ENCODE measurements around the gene TRMT61A. TPM values are rescaled to one million over a fixed set of nuclear protein-coding genes. Genes with fewer than 3 reads are reported as not detected.

TRMT61A gene
- total RNA-seq, 2 donors from 2014 or later = 4.4 to 7.4 TPM

DNA sequence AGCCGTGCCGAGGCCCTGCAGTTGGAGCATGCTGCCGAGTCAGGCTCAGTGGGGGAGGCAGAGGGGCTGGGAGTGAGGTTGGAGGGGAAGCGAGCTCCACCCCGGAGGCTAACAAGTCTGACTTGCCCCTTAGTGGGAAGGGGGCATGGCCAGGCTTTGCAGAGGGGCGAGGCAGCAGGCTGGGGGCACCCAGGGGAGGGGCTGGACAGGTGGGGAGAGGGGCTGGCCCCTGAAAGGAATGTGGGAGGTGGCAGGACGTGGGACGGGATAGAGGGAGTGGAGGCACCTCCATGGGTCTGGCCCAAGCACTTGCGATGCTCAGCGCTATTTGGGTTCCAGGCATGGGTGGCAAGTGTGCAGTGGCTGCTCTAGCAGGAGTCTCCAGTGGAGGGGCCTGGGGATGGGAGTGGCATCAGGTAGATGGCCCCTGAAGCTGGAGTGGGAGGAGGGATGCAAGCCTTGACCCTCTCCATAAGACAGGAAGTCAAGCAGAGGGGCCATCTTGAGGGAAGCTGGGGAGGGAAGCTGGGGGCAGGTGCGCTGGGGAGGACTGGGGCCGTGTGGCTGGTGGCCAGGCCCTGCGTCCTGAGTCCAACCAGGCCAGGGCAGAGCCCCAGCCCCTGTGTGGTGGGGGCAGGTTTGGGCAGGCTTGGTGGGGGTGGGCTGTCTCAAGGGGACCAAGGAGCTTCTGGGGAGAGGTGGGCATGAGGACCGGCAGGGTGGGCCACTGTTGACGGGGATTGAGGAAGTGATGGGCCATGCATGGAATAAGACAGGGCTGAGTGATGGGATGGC is 2.6 kb downstream of the TRMT61A start:
- Histone ChIP-seq H3K36me3 (peaks cover 7% of the 10 kb centered on the region), H3K9me3 (no peaks in the 10 kb centered on the region), H3K4me1 (peaks cover 0 to 43% of the 10 kb centered on the region in 2 donors), H3K4me3 (no peak overlapping the region), H3K27me3 (no peaks in the 10 kb centered on the region), H3K27ac (no peak overlapping the region)
- no peak for DNase-seq (ENCODE audit: low spot score)
- TF ChIP-seq, protein P1, sequence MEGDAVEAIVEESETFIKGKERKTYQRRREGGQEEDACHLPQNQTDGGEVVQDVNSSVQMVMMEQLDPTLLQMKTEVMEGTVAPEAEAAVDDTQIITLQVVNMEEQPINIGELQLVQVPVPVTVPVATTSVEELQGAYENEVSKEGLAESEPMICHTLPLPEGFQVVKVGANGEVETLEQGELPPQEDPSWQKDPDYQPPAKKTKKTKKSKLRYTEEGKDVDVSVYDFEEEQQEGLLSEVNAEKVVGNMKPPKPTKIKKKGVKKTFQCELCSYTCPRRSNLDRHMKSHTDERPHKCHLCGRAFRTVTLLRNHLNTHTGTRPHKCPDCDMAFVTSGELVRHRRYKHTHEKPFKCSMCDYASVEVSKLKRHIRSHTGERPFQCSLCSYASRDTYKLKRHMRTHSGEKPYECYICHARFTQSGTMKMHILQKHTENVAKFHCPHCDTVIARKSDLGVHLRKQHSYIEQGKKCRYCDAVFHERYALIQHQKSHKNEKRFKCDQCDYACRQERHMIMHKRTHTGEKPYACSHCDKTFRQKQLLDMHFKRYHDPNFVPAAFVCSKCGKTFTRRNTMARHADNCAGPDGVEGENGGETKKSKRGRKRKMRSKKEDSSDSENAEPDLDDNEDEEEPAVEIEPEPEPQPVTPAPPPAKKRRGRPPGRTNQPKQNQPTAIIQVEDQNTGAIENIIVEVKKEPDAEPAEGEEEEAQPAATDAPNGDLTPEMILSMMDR (IDR thresholded peaks at IDR 0.05) = no peak

DNA sequence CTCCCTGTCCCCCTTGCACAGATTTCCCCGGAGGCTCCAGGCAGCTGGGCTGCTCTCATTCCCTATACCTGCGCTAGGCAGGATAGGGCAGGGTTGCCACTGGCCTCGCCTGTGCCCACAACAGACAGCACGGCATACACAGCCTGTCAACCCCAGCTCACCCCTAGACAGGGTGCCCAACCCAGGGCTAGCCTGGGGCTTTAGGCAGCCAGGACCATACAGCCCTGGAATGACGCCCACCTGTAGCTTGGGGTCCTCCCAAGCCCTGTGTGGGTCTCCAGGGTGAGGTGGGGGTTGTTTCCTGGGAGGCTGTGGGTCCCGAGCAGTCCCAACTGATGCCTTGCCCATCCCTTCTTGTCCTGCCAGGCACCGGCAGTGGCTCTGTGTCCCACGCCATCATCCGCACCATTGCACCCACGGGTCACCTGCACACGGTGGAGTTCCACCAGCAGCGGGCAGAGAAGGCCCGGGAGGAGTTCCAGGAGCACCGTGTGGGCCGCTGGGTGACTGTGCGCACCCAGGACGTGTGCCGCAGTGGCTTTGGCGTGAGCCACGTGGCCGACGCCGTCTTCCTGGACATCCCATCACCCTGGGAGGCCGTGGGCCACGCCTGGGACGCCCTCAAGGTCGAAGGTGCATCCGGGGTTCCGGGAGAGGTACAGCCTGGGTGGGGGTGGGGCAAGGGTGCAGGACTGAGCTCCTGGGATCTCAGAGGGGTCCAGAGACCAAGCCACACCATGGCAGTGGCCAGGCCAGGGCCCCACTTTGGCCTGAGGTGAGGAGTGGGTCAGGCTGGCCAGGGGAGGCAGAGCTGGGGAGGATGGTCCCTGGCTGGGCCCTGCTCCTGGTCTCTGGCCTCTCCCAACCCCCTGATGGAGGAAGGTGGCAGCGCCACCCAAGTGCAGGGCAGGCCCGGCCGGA is 3.5 kb downstream of the TRMT61A start:
- Histone ChIP-seq H3K4me1 (peaks cover 0 to 35% of the 10 kb centered on the region in 2 donors), H3K27ac (no peak overlapping the region), H3K36me3 (peaks cover 7% of the 10 kb centered on the region), H3K4me3 (no peak overlapping the region), H3K9me3 (no peaks in the 10 kb centered on the region), H3K27me3 (no peaks in the 10 kb centered on the region)
- no peak for DNase-seq (ENCODE audit: low spot score)
- TF ChIP-seq, protein P1 (IDR thresholded peaks at IDR 0.05) = no peak

DNA sequence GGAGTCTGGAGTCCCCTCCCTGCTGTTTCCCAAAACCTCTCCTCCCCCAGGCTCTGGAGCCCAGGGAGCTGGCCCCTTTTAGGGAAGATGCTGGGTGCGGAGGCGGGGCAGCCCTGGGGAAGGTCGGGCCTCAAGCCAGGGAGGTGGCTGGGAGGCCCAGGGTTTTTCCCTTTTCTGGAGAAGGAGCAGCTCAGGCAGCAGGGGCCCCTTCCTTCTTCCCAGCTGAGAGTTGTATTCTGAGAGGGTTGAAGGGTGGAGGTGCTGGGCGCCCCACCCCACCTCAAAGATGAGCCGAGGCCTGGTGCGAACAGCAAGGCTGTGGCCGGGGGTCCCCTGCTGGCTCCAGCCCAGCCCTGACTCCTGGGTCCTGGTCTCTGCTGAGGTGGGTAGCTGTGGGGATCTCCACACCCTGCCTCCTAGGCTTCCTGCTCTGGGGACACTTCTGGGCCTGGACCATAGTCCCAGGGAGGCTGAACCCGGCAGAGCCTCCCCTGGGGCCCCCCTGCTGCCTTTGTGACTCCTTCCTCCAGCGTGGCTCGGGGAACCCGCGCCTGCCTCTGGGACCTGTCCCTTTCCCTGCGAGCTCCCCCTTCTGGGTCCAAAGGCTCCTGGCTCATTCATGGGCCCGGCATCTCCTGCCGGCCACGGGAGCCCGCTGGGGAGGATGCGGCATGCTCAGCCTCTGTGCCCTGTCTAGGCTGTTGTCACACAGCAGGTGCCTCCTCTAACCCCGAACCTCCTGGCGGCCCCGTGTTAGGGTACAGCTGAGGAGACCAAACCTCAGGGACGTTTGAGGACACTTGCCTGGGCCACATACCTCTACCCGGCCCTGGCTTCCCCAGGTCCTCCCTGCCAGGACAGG is 4.4 kb downstream of the TRMT61A start:
- Histone ChIP-seq H3K9me3 (no peaks in the 10 kb centered on the region), H3K36me3 (peaks cover 7% of the 10 kb centered on the region), H3K27ac (no peak overlapping the region), H3K4me3 (no peak overlapping the region), H3K27me3 (no peaks in the 10 kb centered on the region), H3K4me1 (peaks cover 0 to 30% of the 10 kb centered on the region in 2 donors)
- TF ChIP-seq, protein P1 (IDR thresholded peaks at IDR 0.05) = no peak
- no peak for DNase-seq (ENCODE audit: low spot score)

DNA sequence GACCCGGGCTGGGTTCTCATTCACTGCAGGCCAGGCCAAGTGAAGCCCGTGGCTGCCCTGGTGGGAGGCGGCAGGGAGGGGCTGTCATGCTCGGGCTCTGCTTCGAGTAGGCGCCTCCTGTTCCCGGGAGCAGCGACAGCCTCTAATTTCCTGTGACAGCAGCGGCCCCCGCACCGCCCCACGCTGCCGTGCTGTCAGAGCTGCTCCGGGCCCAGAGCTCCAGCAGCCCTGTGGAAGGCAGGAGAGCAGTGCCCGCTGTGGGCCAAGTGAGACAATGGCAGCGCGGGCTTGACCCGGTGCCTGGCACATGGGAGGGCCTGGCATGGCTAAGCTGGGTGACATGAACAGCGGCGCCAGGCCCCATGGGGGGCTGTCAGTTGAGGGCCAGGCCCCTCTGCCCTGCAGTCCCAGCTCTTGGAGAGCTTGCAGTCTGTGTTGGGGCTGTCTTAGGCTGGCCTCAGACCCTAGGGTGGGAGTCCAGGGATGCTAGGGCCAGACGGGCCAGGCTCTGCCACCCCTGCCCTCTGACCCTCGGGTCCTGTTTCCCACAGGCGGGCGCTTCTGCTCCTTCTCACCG is 5.1 kb downstream of the TRMT61A start:
- no peaks in the 10 kb centered on the region for H3K9me3 ChIP-seq
- H3K36me3 ChIP-seq = peaks cover 7% of the 10 kb centered on the region
- H3K27ac ChIP-seq = no peak overlapping the region
- no peak for DNase-seq (ENCODE audit: low spot score)
- TF ChIP-seq, protein P1 (IDR thresholded peaks at IDR 0.05) = no peak
- peaks cover 0 to 32% of the 10 kb centered on the region in 2 donors for H3K4me1 ChIP-seq
- H3K27me3 ChIP-seq = no peaks in the 10 kb centered on the region
- no peak overlapping the region for H3K4me3 ChIP-seq

DNA sequence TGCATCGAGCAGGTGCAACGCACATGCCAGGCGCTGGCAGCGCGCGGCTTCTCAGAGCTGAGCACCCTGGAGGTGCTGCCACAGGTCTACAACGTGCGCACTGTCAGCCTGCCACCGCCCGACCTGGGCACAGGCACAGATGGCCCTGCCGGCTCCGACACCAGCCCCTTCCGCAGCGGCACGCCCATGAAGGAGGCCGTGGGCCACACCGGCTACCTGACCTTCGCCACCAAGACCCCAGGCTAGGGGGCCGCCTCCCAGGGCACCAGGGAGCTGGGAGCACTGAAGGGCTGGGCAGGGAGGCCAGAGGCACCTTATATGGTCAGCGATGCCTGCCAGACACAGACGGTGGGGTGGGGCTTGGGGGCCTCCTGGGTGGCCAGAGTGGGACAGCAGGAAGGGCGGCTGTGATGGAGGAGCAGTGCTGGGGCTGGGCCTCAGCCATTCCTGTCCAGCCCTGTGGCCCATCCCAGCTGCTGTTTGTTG is 5.6 kb downstream of the TRMT61A start:
- no peaks in the 10 kb centered on the region for H3K27me3 ChIP-seq
- H3K9me3 ChIP-seq = no peaks in the 10 kb centered on the region
- peaks cover 0 to 33% of the 10 kb centered on the region in 2 donors for H3K4me1 ChIP-seq
- H3K36me3 ChIP-seq = peaks cover 7% of the 10 kb centered on the region
- TF ChIP-seq, protein P1 (IDR thresholded peaks at IDR 0.05) = no peak
- no peak for DNase-seq (ENCODE audit: low spot score)
- no peak overlapping the region for H3K4me3 ChIP-seq
- H3K27ac ChIP-seq = peak overlapping the region; percentile 21 to 23

Data from right atrium auricular region (tissue), 2 donors.